ENCODE measurements around the gene TMPRSS4.

DNA sequence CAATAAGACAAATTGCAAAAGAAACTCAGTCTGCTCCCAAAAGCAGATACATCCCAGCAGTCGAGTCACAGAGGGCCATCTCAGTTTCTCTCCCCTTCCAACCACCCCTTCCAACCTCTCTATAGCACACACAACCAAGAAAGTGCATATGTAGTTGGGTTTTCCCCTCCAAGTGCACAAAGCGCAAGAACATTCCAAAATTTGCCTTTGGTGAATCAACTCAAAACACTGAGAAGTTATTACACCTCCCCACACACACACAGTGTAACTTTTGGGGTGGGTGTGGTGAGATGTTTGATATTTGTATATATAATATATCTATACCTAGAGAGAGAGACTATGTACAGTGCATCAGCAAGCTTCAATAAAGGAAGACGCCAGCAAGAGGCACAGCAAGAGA lies 86.0 kb downstream of the TMPRSS4 start:
- TF ChIP-seq POLR2A (IDR thresholded peaks at IDR 0.05; ENCODE audit: low read depth, low read length) (no peak), CTCF (conservative IDR thresholded peaks at IDR 0.05; ENCODE audit: low read depth, low read length) (no peak), MAZ (IDR thresholded peaks at IDR 0.05; ENCODE audit: borderline replicate concordance, low read depth, low read length) (no peak), CEBPB (IDR thresholded peaks at IDR 0.05; ENCODE audit: low read depth, low read length) (no peak), CHD1 (IDR thresholded peaks at IDR 0.05; ENCODE audit: low read depth, low read length) (no peak), RFX5 (IDR thresholded peaks at IDR 0.05; ENCODE audit: low read depth, low read length) (no peak), RAD21 (IDR thresholded peaks at IDR 0.05; ENCODE audit: low read length) (no peak), MXI1 (IDR thresholded peaks at IDR 0.05; ENCODE audit: borderline replicate concordance, low read depth, low read length) (no peak), SMC3 (IDR thresholded peaks at IDR 0.05; ENCODE audit: low read depth, low read length) (no peak)
- TF ChIP-seq, protein P1, sequence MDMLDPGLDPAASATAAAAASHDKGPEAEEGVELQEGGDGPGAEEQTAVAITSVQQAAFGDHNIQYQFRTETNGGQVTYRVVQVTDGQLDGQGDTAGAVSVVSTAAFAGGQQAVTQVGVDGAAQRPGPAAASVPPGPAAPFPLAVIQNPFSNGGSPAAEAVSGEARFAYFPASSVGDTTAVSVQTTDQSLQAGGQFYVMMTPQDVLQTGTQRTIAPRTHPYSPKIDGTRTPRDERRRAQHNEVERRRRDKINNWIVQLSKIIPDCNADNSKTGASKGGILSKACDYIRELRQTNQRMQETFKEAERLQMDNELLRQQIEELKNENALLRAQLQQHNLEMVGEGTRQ (IDR thresholded peaks at IDR 0.05; ENCODE audit: low read depth, low read length): no peak

All from IMR-90 (cell line).